HepG2 (cell line): ENCODE measurements around the gene SULT6B1. TPM values are rescaled to one million over a fixed set of nuclear protein-coding genes. Genes with fewer than 3 reads are reported as not detected.
A peak's percentile ranks its signal among the peaks of the same experiment; 100 is the strongest.

Source experiments
- BATF2 ChIP-seq: sonication (generic); formaldehyde crosslinking; IDR thresholded peaks from 2 replicates; pipeline ENCODE4 v1.8.0; 2022; ENCODE audit warnings: mild to moderate bottlenecking, missing genetic modification reagents, moderate library complexity
- FOSL1 ChIP-seq: sonication (generic); formaldehyde crosslinking; IDR thresholded peaks from 2 replicates; pipeline ENCODE4 v1.9.0; 2021; ENCODE audit warnings: missing genetic modification reagents, borderline replicate concordance
- FOSL2 ChIP-seq: sonication (generic); formaldehyde crosslinking; IDR thresholded peaks from 2 replicates; pipeline ENCODE4 v1.4.0; 2020; ENCODE audit warnings: missing genetic modification reagents
- GABPB1 ChIP-seq: IDR thresholded peaks from 2 replicates; pipeline ENCODE4 v1.6.1; 2016; ENCODE audit warnings: mild to moderate bottlenecking, missing genetic modification reagents, moderate library complexity, missing compliant biosample characterization
- GATAD2A ChIP-seq: IDR thresholded peaks from 2 replicates; pipeline ENCODE4 v1.6.1; 2016
- HIVEP1 ChIP-seq: sonication (generic); formaldehyde crosslinking; IDR thresholded peaks from 2 replicates; pipeline ENCODE4 v1.4.0; 2020; ENCODE audit warnings: mild to moderate bottlenecking, missing genetic modification reagents
- IKZF5 ChIP-seq: IDR thresholded peaks from 2 replicates; pipeline ENCODE4 v1.6.1; 2018; ENCODE audit warnings: missing genetic modification reagents, mild to moderate bottlenecking, missing compliant biosample characterization
- KLF16 ChIP-seq, 2 experiments: sonication (generic) in 1 of 2; formaldehyde crosslinking in 1 of 2; IDR thresholded peaks; 2 replicates each; pipeline versions ENCODE4 v1.6.1 to v1.8.0; 2016 to 2023; ENCODE audit warnings: missing genetic modification reagents in 2 of 2, missing compliant biosample characterization in 1 of 2
- KMT2A ChIP-seq: sonication (generic); formaldehyde crosslinking; IDR thresholded peaks from 2 replicates; pipeline ENCODE4 v1.4.0; 2020; ENCODE audit warnings: missing genetic modification reagents
- NCOA2 ChIP-seq: sonication (generic); formaldehyde crosslinking; IDR thresholded peaks from 2 replicates; pipeline ENCODE4 v1.8.0; 2022; ENCODE audit warnings: inconsistent platforms
- NFYB ChIP-seq: sonication (generic); formaldehyde crosslinking; IDR thresholded peaks from 2 replicates; pipeline ENCODE4 v1.4.0; 2020; ENCODE audit warnings: missing genetic modification reagents
- POGZ ChIP-seq: sonication (generic); formaldehyde crosslinking; IDR thresholded peaks from 2 replicates; pipeline ENCODE4 v1.4.0; 2020; ENCODE audit warnings: mild to moderate bottlenecking, missing genetic modification reagents
- SMC3 ChIP-seq: IDR thresholded peaks from 2 replicates; pipeline ENCODE4 v1.6.1; 2011; ENCODE audit warnings: low read length, improper control_type of control experiment
- SNAPC5 ChIP-seq: sonication (generic); formaldehyde crosslinking; IDR thresholded peaks from 2 replicates; pipeline ENCODE4 v1.8.1; 2023; ENCODE audit warnings: mild to moderate bottlenecking, missing genetic modification reagents, borderline replicate concordance
- SRF ChIP-seq: IDR thresholded peaks from 2 replicates; pipeline ENCODE4 v1.6.1; 2011; ENCODE audit warnings: mild to moderate bottlenecking, low read depth, low read length, moderate library complexity
- TEAD2 ChIP-seq: sonication (generic); formaldehyde crosslinking; IDR thresholded peaks from 2 replicates; pipeline ENCODE4 v1.9.0; 2021; ENCODE audit warnings: missing genetic modification reagents
- U2AF2 ChIP-seq: fragments of 200-400 bp; formaldehyde crosslinking; IDR thresholded peaks from 2 replicates; pipeline ENCODE4 v1.6.1; 2017; ENCODE audit warnings: low read depth, mild to moderate bottlenecking, low read length
- YEATS2 ChIP-seq: sonication (generic); formaldehyde crosslinking; IDR thresholded peaks from 2 replicates; pipeline ENCODE4 v1.4.0; 2020; ENCODE audit warnings: missing genetic modification reagents, borderline replicate concordance
- ZNF205 ChIP-seq: IDR thresholded peaks from 2 replicates; pipeline ENCODE4 v1.6.1; 2018; ENCODE audit warnings: missing biosample characterization, missing genetic modification reagents
- ZNF280D ChIP-seq: sonication (generic); formaldehyde crosslinking; IDR thresholded peaks from 2 replicates; pipeline ENCODE4 v1.5.1; 2020; ENCODE audit warnings: mild to moderate bottlenecking, missing genetic modification reagents
- ZNF501 ChIP-seq: sonication (generic); formaldehyde crosslinking; IDR thresholded peaks from 2 replicates; pipeline ENCODE4 v1.5.1; 2020; ENCODE audit warnings: mild to moderate bottlenecking, moderate library complexity, missing genetic modification reagents
- ZNF564 ChIP-seq: sonication (generic); formaldehyde crosslinking; IDR thresholded peaks from 2 replicates; pipeline ENCODE4 v1.8.1; 2023; ENCODE audit warnings: mild to moderate bottlenecking, missing genetic modification reagents
- ZNF567 ChIP-seq: sonication (generic); formaldehyde crosslinking; IDR thresholded peaks from 2 replicates; pipeline ENCODE4 v1.8.1; 2023; ENCODE audit warnings: mild to moderate bottlenecking, missing genetic modification reagents, borderline replicate concordance
- ZNF710 ChIP-seq: sonication (generic); formaldehyde crosslinking; IDR thresholded peaks from 2 replicates; pipeline ENCODE4 v1.5.0; 2020; ENCODE audit warnings: mild to moderate bottlenecking, missing genetic modification reagents, borderline replicate concordance
- polyA plus RNA-seq, 8 experiments: library from polyadenylated mRNA; depleted of rRNA in 3 of 8; stranded (reverse) in 7 of 8; unstranded in 1 of 8; fragments of >200 nt; fragmentation: Illumina TruSeq in 4 of 8; extraction: Trizol in 4 of 8; gene quantifications; 2 replicates each; pipeline versions ENCODE4 v1.2.1 to v1.2.3, GENCODE V29; 2011 to 2016; ENCODE audit warnings: low read depth in 4 of 8, missing spikeins in 1 of 8, mixed read lengths in 1 of 8; ENCODE audit not compliant: insufficient read depth in 1 of 8
- total RNA-seq, 5 experiments: library from RNA; depleted of rRNA; stranded (reverse); fragments of >200 nt; fragmentation: Illumina TruSeq; extraction: Trizol; gene quantifications; 2 replicates each; pipeline ENCODE4 v1.2.3, GENCODE V29; 2016; ENCODE audit warnings: low read depth in 1 of 5

Gene SULT6B1
- total and polyA plus RNA-seq, 2 of the 13 experiments (the other 11 are each of a cell fraction or from before 2014, with no cell fraction given) = not detected

- TF ChIP-seq IKZF5 (CRISPR knock-in tag) (0 out of 2 replicates have a peak, but pooled peaks have one; percentile 49), U2AF2 (no peak), YEATS2 (CRISPR knock-in tag) (peak; percentile 61; the same call in 1 of the 2 replicates), SMC3 (peak; percentile 27), FOSL2 (CRISPR knock-in tag) (peak; percentile 99), NFYB (CRISPR knock-in tag) (no peak), NCOA2 (CRISPR knock-in tag) (peak; percentile 32; the same call in 1 of the 2 replicates), HIVEP1 (0 out of 2 replicates have a peak, but pooled peaks have one; percentile 28), SNAPC5 (CRISPR knock-in tag) (no peak), ZNF567 (no peak), KMT2A (CRISPR knock-in tag) (no peak), ZNF564 (CRISPR knock-in tag) (no peak), ZNF710 (no peak), ZNF501 (peak; percentile 61; the same call in 1 of the 2 replicates), KLF16 (CRISPR knock-in tag; IDR thresholded peaks at IDR 0.05) (0 out of 4 replicates have a peak, but pooled peaks of 1 of the 2 experiments have one; percentile 47), POGZ (CRISPR knock-in tag) (peak; percentile 31; the same call in 1 of the 2 replicates), ZNF280D (CRISPR knock-in tag) (no peak; the same call in 1 of the 2 replicates), FOSL1 (CRISPR knock-in tag) (peak; percentile 84), ZNF205 (peak; percentile 62; the same call in 1 of the 2 replicates), BATF2 (CRISPR knock-in tag) (no peak), GABPB1 (peak; percentile 32; the same call in 1 of the 2 replicates), SRF (no peak), TEAD2 (CRISPR knock-in tag) (no peak), GATAD2A (CRISPR knock-in tag) (peak; percentile 71)
Measured at GRCh38 chr2:37189452-37190153, 1.1 kb upstream of the SULT6B1 start (continued).
